Activated CD4-positive, alpha-beta T cell treated with anti-CD3 and anti-CD28 coated beads, Interleukin-2, amount 10 ng/mL, durations not matched to agents 7 days and 5 days (primary cell): Measurements from ENCODE around the gene SEPTIN10. TPM values are rescaled to one million over a fixed set of nuclear protein-coding genes. Genes with fewer than 3 reads are reported as not detected.

ENCODE experiments used
- CTCF ChIA-PET: fragments of 350-600 bp; sonication (Branson Sonifier 250); formaldehyde crosslinking; loops from one replicate; lab custom pipeline; 2021; ENCODE audit warnings: antibody characterized with exemption; lab: Charles Lee
- POLR2A ChIA-PET: fragments of 350-600 bp; sonication (Branson Sonifier 250); formaldehyde crosslinking; loops from one replicate; lab custom pipeline; 2021; ENCODE audit warnings: antibody characterized with exemption; lab: Charles Lee
- DNase-seq: peaks from one replicate; pipeline ENCODE4 v3.0.0-alpha.2; 2020
- H3K27ac Mint-ChIP-seq: one replicate; pipeline ENCODE4 v1.8.0; 2021; ENCODE audit warnings: mild to moderate bottlenecking, moderate library complexity, mixed read lengths
- H3K27me3 Mint-ChIP-seq: one replicate; pipeline ENCODE4 v1.8.0; 2021; ENCODE audit warnings: mixed read lengths
- H3K36me3 Mint-ChIP-seq: one replicate; pipeline ENCODE4 v1.8.0; 2021; ENCODE audit warnings: low read depth, mixed read lengths
- H3K4me1 Mint-ChIP-seq: one replicate; pipeline ENCODE4 v1.8.0; 2021; ENCODE audit warnings: mixed read lengths
- H3K4me3 Mint-ChIP-seq: one replicate; pipeline ENCODE4 v1.8.0; 2021; ENCODE audit warnings: mild to moderate bottlenecking, moderate library complexity, mixed read lengths
- H3K9me3 Mint-ChIP-seq: one replicate; pipeline ENCODE4 v1.8.0; 2021; ENCODE audit warnings: mixed read lengths
- total RNA-seq, 2 experiments: library from RNA; stranded (reverse); gene quantifications; one replicate each; pipeline ENCODE4 v1.2.3, GENCODE V29; 2021

SEPTIN10 gene
- total RNA-seq, 2 experiments from 2014 or later = 1.7 to 1.8 TPM

DNA sequence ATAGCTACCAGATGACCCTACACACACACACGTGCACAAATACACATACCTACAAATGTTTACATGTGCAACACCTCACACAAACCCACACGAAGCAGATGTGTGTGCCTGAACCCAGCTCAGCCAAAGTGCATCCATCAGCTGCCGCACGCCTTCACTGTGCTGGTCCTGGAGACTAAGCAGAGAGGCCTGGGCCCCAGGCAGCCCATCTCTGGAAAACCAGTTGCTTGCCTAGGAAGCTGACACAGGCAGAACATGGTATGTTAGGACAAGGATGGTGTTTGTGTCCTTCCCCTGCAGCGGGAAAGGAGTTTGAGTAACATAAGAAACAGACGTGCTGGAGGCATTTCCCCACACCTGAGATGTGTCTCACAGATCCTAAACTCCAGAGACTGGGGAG is 86.7 kb downstream of the SEPTIN10 start:
- H3K27ac Mint-ChIP-seq = no peak overlapping the region

DNA sequence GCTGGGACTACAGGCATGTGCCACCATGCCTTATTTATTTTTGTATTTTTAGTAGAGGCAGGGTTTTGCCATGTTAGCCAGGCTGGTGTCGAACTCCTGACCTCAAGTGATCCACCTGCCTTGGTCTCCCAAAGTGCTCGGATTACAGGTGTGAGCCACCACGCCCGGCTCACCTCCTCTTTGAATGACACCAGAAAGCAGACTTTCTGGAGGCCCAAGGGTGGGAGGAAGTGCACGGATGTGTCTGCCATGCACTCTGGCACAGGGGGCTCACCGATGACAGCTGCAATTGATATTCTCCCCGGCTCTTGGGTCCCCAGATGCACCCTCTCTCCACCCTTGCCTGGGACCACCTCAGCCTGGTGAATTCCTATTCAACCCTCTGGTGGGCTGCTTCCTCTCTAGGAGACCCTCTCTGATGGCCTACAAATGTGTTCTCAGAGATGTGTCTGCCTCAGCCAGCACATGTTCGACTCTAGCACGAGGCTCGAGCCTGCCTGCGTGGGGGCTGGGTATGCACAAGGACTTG is 87.3 kb downstream of the SEPTIN10 start:
- Mint-ChIP-seq H3K27me3 (no peaks in the 10 kb centered on the region), H3K36me3 (no peaks in the 10 kb centered on the region), H3K4me1 (no peaks in the 10 kb centered on the region), H3K27ac (no peak overlapping the region), H3K9me3 (no peaks in the 10 kb centered on the region), H3K4me3 (no peak overlapping the region)
- ChIA-PET POLR2A (no interaction called here), CTCF (no interaction called here)
- no peak for DNase-seq

More for the DNA sequence above, 86.7 kb downstream of the SEPTIN10 start:
- no peaks in the 10 kb centered on the region for H3K9me3 Mint-ChIP-seq
- no peak for DNase-seq
- ChIA-PET CTCF (no interaction called here), POLR2A (no interaction called here)
- no peak overlapping the region for H3K4me3 Mint-ChIP-seq
- no peaks in the 10 kb centered on the region for H3K36me3 Mint-ChIP-seq
- no peaks in the 10 kb centered on the region for H3K27me3 Mint-ChIP-seq
- no peaks in the 10 kb centered on the region for H3K4me1 Mint-ChIP-seq

DNA sequence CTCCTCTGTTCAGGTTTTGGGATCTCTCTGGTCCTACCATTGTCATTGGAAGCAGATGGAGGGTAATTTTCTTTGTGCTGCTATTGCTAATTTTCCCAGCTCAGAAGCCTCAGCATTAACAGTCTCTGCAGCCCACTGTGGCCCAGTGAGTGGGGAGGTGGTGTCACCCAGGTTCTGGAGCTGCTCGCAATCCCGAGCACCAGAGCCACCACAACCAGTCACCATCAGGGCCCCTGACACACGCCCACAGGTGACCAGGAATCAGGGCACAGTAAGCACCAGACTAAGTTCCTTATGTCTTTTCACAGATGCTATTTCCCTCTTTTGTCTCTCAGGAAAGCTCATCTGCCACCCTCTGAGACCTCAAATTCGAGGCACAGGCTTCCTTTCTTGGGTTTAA is 87.9 kb downstream of the SEPTIN10 start:
- DNase-seq = no peak
- no peak overlapping the region for H3K27ac Mint-ChIP-seq
- CTCF ChIA-PET = no interaction called here
- no peak overlapping the region for H3K4me3 Mint-ChIP-seq
- no peaks in the 10 kb centered on the region for H3K4me1 Mint-ChIP-seq
- H3K27me3 Mint-ChIP-seq = no peaks in the 10 kb centered on the region
- POLR2A ChIA-PET = no interaction called here
- H3K36me3 Mint-ChIP-seq = no peaks in the 10 kb centered on the region
- no peaks in the 10 kb centered on the region for H3K9me3 Mint-ChIP-seq

DNA sequence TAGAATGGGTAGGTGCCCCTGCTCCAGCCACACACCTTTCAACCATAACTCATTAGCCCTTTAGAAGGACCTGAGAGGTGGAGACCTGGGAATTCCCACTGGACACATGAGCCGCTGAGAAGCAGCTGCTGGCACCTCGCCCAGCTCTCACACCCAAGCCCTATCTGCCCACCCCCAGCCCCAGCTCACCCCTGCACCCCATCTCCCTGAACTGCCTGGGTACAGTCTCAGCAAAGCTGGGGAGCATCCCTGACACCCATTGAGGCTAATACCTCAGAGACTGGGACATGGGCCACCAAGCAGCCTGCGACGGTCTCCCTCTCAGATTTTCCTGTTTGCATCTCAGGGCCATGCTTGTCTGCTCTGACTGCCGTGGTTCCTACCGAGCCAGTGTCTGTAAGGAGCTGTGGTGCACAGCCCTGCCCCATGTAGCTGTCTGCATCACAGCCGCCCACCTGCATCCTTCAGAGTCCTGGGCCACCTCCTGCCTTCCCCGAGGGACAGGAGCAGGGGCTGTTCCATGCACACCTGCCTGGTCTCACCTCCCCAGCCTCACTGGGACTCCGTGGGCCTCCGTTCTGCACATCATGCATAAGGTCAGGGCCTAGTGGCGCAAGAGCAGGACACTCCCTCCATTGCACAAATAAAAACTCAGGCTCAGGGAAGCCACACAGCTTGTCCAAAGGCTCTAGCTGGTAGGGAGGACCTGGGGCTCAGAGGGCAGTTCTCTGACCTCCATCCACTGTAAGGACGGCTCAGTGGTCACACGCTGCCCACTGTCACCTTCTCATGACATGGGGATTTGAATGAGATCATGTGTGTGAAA is 90.0 kb downstream of the SEPTIN10 start:
- DNase-seq = no peak
- H3K27ac Mint-ChIP-seq = no peak overlapping the region
- H3K4me3 Mint-ChIP-seq = no peak overlapping the region
- CTCF ChIA-PET = interaction anchor here (1.1 kb wide), 1 partner anchor 9 kb away, joined by 3 read pairs; no protein-coding TSS in a partner anchor
- H3K27me3 Mint-ChIP-seq = no peaks in the 10 kb centered on the region
- H3K36me3 Mint-ChIP-seq = no peaks in the 10 kb centered on the region
- H3K9me3 Mint-ChIP-seq = no peaks in the 10 kb centered on the region
- POLR2A ChIA-PET = interaction anchor here (0.6 kb wide), 1 partner anchor 156 kb away, joined by 5 read pairs; no protein-coding TSS in a partner anchor
- no peaks in the 10 kb centered on the region for H3K4me1 Mint-ChIP-seq

DNA sequence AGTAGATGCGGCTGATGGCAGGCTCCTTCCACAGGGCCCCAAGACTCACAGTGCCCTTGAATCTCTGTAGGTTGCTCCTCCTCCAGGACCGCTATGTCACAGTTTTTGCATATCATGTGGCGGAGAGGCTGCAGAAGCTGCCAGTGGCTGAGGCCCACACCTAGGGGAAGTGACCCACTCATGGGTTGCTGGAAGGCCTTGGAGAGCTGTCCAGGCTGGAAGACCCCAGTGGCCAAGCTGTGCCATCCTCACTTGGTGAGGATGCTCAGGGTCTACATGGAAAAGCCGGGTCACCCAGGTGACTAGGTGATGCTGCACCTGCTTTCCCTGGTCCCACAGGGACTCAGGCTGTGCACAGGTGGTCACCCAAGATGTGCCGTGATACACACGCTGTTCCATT is 90.6 kb downstream of the SEPTIN10 start:
- no peaks in the 10 kb centered on the region for H3K4me1 Mint-ChIP-seq
- DNase-seq = no peak
- ChIA-PET CTCF (no interaction called here), POLR2A (no interaction called here)
- H3K27me3 Mint-ChIP-seq = no peaks in the 10 kb centered on the region
- no peak overlapping the region for H3K27ac Mint-ChIP-seq
- no peaks in the 10 kb centered on the region for H3K36me3 Mint-ChIP-seq
- no peak overlapping the region for H3K4me3 Mint-ChIP-seq
- H3K9me3 Mint-ChIP-seq = no peaks in the 10 kb centered on the region

DNA sequence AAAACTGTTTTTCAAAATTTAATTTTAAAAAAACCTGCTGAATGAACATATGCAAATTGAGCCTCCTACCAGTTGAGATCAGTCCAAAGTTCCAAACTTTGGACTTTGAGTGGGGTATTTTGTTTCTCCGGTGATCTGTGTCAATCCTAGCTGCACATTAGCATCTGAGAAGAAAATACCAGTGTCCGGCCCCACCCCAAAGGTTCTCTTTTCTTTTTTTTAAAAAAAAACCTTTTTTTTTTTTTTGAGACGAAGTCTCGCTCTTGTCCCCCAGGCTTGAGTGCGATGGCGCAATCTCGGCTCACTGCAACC is 91.7 kb downstream of the SEPTIN10 start:
- POLR2A ChIA-PET = no interaction called here
- H3K4me1 Mint-ChIP-seq = no peaks in the 10 kb centered on the region
- no peaks in the 10 kb centered on the region for H3K36me3 Mint-ChIP-seq
- no peaks in the 10 kb centered on the region for H3K9me3 Mint-ChIP-seq
- DNase-seq = no peak
- H3K27ac Mint-ChIP-seq = no peak overlapping the region
- CTCF ChIA-PET = no interaction called here
- no peak overlapping the region for H3K4me3 Mint-ChIP-seq
- H3K27me3 Mint-ChIP-seq = no peaks in the 10 kb centered on the region

DNA sequence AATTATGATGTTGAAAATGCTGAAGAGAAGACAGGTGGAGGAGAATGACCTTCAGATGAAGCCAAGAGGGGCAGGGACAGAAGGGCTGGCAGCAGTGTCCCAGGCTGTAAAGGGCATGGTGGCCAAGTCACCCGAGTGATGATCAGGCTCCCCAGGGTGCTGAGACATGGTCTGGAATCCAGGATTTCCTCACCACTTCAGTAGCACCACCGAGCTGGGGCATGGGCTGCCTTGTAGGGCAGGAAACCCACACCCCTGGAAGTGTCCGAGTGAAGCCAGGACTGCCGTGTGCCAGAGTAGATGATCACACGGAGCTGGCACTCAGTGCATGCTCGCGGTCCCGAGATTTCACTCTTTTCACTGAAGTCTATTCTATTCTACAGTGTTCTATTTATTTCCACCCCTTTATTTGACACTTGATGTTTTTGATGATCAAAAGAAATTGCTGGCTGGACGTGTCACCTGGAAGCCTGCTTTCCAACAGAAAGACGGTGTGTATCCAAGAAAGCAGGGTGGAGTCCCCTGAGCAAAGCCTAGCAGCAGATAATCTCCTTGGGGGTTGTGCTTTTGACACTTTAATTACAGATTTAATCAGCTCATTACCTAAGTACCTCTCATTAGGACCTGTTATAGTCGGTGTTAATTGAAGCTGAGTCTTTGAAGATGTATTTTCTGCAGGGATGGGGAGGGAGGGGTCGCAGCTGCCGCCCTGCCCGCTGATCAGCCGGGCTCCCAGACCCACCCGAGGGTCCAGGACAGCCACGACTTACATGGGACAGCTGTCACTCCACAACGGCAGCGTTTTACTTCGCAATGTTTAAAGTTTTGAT is 92.3 kb downstream of the SEPTIN10 start:
- no peaks in the 10 kb centered on the region for H3K9me3 Mint-ChIP-seq
- no peak for DNase-seq
- no peaks in the 10 kb centered on the region for H3K27me3 Mint-ChIP-seq
- POLR2A ChIA-PET = no interaction called here
- no peaks in the 10 kb centered on the region for H3K36me3 Mint-ChIP-seq
- H3K4me3 Mint-ChIP-seq = no peak overlapping the region
- CTCF ChIA-PET = no interaction called here
- H3K27ac Mint-ChIP-seq = no peak overlapping the region
- H3K4me1 Mint-ChIP-seq = no peaks in the 10 kb centered on the region

DNA sequence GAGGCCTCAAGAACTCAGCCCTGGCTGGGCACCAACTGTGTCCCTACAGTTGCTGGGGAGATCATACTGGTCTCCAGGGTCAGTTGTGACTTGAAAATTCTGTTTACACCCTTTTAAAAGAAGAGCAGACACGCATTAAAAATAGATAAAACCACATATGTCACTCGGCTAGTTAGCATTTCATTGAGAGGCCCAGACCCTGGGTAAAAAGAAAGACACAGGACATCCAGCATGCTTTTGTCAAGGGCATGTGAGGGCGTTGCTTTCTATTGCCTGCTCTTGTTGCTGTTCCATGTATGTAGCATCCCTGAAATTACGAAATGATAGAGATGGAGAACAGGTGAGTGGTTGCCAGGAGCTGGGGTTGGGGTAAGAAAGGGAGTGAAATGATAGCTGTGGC is 94.3 kb downstream of the SEPTIN10 start:
- no peak overlapping the region for H3K4me3 Mint-ChIP-seq
- no peaks in the 10 kb centered on the region for H3K27me3 Mint-ChIP-seq
- no peak overlapping the region for H3K27ac Mint-ChIP-seq
- no peaks in the 10 kb centered on the region for H3K36me3 Mint-ChIP-seq
- ChIA-PET CTCF (no interaction called here), POLR2A (no interaction called here)
- DNase-seq = no peak
- H3K4me1 Mint-ChIP-seq = no peaks in the 10 kb centered on the region
- no peaks in the 10 kb centered on the region for H3K9me3 Mint-ChIP-seq

DNA sequence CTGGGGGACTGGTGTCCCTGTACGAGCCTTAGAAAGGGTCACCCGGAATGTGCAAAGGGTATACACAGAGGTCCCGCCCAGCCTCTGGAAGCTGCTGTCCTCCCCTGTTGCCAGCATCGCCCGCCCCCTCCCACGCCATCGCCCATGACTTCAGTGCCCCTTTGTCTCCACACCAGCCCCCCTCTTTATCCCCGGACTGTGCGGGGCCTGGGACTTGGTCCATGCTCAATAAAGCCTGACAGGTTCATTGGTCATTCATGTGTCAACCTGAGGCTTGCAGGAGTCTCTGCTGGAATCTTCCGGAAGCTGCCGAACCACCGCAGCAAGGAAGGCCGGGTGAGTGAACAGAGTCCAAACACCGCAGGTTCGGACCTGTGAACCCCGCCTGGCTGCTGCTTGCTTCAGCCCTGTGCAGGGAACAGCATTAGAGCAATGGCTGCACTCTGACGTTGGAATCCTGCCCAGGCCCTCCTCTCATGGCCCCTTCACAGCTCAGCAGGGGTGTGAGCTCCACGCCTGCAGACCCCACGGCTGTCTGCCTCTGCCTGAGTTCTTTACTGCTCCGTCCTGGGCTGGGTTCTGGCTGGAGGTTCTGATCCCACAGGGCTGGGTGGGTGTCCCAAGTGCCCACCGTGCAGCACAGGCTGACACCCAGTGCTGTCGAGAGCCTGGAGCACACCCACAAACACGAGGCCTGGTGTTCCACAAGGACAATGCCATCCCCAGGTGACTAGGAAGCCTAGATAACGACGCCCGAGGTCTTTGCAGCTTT is 96.5 kb downstream of the SEPTIN10 start:
- CTCF ChIA-PET = no interaction called here
- no peaks in the 10 kb centered on the region for H3K9me3 Mint-ChIP-seq

DNA sequence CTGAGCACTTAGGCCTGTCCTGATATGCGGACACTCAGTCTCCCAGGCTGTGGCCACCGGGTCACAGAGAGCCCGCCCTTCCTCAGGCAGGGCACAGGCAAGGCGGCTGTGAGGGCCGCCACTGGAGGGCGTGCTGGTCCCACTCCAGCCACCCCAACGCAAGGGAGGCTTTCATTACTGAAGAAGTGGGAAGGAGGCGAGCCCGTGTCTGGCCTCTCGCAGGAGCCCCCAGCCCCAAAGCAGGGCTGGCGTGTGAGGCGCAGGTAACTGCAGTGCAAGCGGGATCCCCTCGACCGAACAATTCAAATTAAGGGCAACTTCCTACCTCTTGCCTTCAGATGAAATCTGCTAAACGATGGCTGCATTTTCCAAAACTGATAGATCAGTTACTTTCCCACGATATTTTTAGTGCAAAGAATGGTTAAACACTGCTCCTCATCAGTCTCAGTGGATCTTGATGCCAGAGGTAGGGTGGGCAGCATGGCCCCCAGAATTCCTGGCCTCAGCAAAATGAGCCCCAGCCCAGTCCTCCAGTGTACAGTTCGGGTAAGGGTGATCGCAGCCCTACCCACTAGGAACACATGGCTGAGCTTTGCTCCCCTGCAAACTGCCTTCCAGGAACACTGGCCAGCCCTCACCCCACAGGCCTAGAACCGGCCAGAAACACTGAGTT is 97.2 kb downstream of the SEPTIN10 start:
- ChIA-PET POLR2A (no interaction called here), CTCF (no interaction called here)
- H3K9me3 Mint-ChIP-seq = no peaks in the 10 kb centered on the region
- H3K27ac Mint-ChIP-seq = no peak overlapping the region
- H3K27me3 Mint-ChIP-seq = no peaks in the 10 kb centered on the region
- H3K4me1 Mint-ChIP-seq = peaks cover 7% of the 10 kb centered on the region
- H3K4me3 Mint-ChIP-seq = no peak overlapping the region
- H3K36me3 Mint-ChIP-seq = no peaks in the 10 kb centered on the region
- DNase-seq = peak; percentile 9

More for the DNA sequence above, 96.5 kb downstream of the SEPTIN10 start:
- H3K27ac Mint-ChIP-seq = no peak overlapping the region
- no peak overlapping the region for H3K4me3 Mint-ChIP-seq
- peaks cover 7% of the 10 kb centered on the region for H3K4me1 Mint-ChIP-seq
- H3K36me3 Mint-ChIP-seq = no peaks in the 10 kb centered on the region
- POLR2A ChIA-PET = no interaction called here
- H3K27me3 Mint-ChIP-seq = no peaks in the 10 kb centered on the region
- DNase-seq = no peak

DNA sequence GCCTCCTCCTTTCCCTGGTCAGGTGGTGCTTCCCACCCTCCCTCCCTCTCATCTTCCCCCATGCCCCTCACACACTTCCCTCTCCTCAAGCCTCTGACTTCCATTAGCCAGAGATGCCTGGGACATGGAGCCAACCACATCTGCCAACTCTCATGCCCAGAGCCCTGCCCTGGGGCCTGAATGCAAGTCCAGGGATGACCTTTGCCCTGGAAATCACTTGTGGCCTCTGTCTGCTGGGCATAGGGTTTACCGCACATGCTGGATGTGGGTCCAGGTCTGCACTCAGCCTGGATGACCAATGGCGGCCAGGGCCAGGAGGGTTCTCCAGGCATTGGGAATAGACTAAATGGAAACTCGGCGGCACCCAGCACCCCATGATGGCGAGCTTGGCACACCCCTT is 98.9 kb downstream of the SEPTIN10 start:
- H3K9me3 Mint-ChIP-seq = no peaks in the 10 kb centered on the region
- H3K4me3 Mint-ChIP-seq = no peak overlapping the region
- no peak for DNase-seq
- H3K36me3 Mint-ChIP-seq = no peaks in the 10 kb centered on the region
- H3K27ac Mint-ChIP-seq = no peak overlapping the region
- ChIA-PET CTCF (no interaction called here), POLR2A (no interaction called here)
- H3K4me1 Mint-ChIP-seq = peaks cover 7% of the 10 kb centered on the region
- H3K27me3 Mint-ChIP-seq = no peaks in the 10 kb centered on the region
